DMS114 treated with DMSO at 0.1 percent for 48 hours (cell line): ENCODE data around the gene ZFP36L2.
A peak's percentile ranks its signal among the peaks of the same experiment; 100 is the strongest.

ENCODE experiments used
- DNase-seq: peaks from one replicate; lab custom pipeline; 2025; ENCODE audit not compliant: unreplicated experiment; lab: John Stamatoyannopoulos, UW

Gene ZFP36L2, protein sequence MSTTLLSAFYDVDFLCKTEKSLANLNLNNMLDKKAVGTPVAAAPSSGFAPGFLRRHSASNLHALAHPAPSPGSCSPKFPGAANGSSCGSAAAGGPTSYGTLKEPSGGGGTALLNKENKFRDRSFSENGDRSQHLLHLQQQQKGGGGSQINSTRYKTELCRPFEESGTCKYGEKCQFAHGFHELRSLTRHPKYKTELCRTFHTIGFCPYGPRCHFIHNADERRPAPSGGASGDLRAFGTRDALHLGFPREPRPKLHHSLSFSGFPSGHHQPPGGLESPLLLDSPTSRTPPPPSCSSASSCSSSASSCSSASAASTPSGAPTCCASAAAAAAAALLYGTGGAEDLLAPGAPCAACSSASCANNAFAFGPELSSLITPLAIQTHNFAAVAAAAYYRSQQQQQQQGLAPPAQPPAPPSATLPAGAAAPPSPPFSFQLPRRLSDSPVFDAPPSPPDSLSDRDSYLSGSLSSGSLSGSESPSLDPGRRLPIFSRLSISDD

DNA sequence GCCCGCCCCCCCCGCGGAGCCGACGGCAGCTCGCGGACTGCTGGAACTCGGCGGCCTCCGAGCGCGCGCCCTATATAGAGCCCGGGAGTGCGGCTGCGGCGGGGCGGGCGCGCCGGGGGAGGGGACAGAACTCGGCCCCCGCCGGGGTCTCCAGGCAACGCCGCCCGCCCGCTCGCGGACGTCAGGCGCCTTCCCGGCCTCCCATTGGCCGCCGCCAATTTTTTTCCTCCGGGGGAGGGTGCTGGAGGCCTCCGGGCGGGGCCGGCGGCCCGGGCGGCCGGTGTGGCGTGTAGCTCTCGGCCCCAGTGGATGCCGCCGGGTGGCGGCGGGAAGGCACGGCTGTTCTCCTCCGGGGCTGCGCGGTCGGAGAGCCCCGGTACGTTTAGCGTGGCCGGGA lies at the start of gene ZFP36L2:
Gene ZFP36L2 (minus strand): TSS at position 49 of the 397 bp plus-strand sequence. CDS start 291 bp downstream, outside the sequence.
- peak; percentile 84 for DNase-seq

DNA sequence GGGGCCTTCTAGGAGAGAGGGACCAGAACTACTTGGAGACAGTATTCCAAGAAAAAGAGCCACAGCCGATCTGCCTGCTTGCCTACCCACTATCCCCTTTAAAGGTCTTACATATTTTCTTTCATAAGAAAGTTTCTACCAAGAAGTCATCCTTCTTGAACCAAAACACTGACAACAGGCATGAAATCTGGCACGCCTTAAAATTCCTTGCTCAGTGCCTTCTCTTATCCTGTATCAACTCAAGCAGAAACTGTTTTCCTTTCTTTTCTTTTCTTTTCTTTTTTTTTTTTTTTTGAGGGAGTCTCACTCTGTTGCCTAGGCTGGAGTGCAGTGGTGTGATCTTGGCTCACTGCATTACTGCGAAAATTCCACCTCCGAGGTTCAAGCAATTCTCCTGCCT lies 48.3 kb upstream of the ZFP36L2 start:
- DNase-seq = no peak

DNA sequence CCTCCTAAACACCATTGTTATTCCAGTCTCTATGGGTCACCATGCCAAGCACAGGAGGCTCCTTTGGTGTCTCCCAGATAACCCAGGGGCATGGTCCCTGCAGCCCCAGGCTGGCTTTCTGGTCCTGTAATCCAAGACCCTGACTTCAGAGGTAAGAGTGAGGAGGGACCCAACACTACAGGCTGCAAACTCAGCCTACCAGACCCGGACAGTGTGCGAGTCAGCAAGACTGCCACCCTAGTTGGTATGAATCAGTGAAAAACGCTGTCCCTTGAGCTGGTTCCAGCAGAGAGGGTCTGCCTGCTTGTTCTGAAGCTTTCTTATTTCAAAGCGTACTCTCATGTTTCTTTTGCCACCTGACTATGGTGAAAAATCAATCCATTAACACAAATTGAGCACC lies 47.6 kb upstream of the ZFP36L2 start:
- no peak for DNase-seq

DNA sequence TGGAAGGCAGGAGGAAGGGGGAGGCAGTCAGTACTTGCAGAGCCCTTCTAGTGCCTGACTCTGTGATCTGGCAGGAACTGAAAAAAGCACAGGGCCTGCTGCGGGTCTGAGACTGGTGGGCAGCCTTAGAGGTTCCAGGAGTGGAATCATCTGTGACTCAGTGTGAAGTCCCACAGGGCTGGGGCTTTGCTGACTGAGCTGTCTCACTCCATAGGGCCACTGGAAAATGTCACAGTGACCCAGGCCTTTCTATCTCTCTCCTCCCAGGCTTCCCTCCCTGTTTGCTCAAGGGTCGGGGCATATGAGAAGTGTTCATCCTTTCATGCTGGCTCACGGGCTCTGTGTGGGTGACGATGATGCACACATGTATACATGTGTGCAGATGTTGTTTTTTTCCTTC lies 47.1 kb upstream of the ZFP36L2 start:
- no peak for DNase-seq

DNA sequence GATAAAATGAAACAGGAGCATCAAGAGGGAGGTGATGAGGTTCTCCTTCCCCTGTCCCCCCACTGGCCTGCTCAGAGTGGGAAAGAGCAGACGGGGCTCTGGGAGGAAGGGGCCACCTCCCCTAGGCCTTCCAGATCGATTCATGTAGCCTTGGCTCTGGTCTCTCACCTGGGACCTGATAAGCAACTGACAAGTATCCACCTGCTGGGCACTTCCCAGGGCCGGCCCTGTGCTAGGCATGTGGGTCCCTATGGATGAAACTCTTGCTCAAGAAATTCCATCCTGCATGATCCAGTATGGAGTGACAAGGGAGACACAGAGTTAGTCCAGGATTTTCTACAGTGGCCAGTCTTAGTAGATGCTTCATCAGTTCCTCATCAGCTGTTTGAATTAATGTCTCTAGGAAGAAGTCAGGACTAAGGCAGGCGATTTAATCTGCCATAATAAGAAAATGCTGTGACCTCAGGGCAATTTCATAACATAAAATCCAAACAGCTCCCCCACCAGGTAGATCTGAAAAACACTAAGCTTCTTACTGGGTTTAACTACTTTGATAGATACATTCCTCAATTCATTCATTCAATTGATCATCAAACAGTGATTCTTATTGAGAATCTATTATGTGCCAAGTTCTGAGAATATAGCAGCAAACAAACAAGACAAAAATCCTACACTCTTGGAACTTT lies 44.7 kb upstream of the ZFP36L2 start:
- DNase-seq = no peak

DNA sequence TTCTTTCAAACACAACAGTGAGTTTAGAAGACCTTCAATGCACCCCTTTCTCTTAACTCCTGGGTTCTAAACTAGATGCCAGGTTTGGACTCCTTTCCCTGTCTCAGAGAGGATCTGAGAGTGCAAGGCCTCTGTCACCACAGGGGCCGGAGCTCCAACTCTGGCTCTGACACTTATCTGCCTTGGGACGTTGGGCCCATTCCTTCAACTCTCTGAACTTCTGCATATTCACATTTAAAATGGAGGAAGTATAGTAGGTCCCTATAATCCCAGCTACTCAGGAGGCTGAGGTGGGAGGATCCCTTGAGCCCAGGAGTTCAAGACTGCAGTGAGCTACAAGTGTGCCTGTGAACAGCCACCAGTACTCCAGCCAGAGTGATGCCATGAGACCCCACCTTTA lies 44.1 kb upstream of the ZFP36L2 start:
- DNase-seq = no peak

DNA sequence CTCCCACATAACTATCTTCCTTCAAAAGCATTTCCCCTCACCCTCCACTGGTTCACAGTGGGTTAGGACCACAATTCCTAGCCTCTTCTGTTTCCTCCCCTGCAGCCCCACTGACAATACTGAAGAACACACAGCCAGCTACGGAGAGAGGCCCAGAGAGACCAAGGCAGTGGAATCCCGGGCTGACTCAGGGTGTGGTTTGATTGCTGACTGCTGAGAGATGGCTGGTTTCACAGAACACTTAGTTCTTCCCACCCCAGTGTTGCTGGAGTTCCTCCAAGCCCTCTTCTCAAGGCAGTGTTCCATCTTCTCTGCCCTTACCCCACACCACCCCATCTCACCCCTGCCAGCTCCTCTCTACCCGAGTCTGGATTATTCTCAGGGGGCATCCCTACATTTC lies 43.3 kb upstream of the ZFP36L2 start:
- DNase-seq = no peak

DNA sequence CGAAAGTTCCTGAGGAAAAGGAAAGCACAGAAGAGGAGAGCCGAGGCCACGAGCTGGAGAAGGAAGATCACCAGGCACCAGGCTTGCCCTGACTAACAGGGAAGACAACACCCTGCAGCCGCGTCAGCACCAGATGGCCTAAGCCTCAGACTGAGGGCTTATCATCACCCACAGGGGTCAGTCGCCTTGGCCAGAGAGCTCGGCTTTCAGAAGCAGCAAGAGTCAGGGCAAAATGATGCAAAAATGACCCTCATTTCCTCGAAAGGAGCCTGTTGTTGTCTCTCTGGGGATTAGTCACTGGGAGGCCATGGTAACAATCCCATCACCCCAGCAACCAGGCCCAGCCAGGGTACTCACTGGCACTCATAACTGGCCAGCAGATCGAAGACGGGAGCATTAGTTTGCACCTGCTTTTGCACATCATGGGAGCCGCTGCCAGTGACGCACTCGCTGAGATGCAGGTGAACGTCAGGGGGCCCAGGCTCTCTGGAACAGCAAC lies 42.7 kb upstream of the ZFP36L2 start:
- DNase-seq = no peak

DNA sequence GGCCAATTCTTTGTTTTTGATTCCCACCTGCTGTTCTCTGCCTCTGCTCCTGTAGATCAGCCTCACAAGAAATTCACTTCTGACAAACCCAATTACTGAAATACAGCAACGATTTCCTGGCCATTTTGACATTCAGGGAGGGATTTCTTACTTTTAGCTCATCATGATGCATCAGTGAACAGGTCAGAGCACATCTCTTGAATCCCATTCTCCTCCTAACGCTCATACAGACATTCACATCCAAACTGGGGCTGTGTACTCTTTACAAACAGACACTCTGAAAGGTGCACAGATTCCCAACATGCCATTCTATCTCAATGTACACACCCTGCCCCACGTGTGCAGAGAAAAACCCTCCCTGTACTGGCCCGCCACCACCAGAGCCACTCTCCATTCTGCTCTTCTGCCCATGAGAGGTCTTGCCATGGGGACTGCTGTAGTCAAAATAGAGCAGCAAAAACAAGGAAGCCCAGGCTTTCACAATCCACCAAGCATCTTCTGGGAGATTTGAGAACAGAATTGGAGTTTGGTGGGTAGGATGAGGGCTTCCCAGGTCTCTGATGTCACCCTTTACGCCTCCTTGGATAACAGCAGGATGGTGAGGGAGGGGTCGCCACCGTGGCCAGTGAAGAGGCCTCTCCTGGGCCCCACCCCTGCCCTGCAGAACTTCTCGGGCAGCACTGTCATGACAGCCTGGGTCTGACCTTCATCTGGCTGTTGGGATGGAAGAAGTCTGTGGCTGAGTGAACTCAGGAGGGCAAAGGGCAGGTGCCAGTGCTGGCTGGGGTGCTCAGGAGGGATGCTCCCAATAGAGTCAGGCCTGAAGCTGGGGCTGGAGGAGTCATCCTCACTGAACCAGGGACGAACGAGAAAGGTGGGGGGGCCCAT lies 41.9 kb upstream of the ZFP36L2 start:
- DNase-seq = no peak

DNA sequence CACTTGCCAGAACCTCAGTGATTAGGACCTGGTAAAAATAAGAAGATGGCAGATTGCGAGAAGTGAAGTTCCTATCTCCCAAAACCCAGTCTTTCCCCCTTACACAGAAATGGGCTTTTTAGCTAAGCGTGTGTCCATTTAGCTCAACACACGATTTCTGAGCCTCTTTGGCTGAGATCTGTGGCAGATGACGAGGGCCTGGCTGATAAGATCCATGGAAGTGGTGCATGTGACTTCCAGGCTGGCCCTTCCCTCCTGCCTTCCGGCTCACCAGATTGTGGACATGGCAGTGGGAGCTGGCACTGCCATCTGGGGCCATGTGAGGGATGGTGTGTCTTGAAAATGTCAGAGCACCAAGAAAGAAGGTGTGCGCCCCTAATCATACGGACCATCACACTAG lies 41.0 kb upstream of the ZFP36L2 start:
- no peak for DNase-seq

DNA sequence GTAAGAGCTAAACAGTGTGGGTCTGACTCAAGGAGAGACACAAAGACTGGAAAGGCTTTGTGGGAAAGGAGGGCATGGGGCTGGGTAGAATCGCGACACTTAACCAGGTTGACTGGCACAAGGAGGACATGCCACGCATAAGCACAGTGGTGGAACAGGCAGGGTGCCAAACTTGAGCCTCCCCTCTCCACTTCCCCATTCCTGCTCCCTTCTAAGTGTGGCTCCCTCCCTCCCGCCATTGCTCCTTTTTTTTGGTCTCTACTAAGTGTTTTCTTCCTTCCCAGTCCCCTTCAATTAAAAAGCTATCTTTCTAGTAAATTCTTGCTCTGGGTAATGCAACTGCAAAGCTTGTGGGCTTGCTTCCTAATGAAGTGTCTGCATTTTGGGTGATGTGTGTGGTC lies 40.3 kb upstream of the ZFP36L2 start:
- DNase-seq = no peak

DNA sequence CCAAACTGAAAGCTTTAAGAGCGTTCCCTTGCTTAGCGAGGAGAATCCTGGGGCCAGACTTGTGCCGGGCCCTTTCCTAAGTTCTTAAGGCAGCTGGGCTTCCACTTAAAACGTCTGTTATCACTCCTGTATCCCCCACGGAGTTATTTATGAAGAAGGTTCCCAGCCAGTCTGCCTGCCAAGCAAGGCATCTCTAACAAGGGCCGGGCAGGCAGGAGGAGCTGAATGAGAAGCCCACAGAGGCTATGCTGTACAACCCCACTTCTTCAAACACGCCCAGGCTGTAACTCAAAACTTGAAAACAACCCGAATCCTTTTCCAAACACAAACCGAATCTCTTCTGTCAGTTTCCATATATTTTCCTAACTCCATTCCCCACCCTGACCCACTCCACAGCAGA lies 39.0 kb upstream of the ZFP36L2 start:
- DNase-seq = no peak

DNA sequence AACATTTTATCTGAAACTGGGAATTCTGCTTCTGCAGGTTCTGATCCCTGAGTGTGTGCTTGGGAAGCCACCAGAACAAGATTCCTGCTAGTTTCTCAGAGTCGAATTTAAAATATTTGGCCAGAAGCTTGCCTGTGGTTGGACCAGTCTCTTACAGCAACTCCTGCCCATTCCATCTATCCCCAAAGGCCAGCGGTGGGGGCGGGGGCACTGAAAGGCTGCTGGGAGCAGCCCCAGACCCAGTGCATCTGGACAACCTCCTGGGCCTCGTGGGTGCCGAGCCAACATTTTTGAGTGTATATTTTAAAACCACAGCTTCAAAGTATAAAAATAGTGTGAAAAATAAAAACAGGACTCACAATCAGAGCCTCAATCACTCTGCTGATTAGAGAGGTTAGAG lies 38.6 kb upstream of the ZFP36L2 start:
- DNase-seq = no peak

DNA sequence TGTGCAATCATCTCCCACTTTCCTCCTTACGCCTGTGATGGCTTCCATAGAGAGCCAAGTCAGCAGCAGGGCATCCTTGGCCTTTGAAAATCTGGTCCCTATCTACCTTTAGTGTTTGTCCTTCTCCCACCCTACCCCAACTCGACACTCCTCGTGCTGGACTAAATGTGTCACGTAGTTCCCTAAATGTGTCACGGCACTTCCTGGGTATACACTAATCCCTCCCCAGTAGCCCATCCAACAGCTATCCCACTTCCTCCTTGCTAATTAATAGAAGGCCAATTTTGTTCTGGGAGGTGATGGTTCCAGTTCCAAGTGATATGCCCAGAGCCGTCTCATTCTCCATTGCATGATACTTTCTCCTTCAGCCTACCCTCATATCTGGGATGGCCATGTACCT lies 36.5 kb upstream of the ZFP36L2 start:
- DNase-seq = no peak

DNA sequence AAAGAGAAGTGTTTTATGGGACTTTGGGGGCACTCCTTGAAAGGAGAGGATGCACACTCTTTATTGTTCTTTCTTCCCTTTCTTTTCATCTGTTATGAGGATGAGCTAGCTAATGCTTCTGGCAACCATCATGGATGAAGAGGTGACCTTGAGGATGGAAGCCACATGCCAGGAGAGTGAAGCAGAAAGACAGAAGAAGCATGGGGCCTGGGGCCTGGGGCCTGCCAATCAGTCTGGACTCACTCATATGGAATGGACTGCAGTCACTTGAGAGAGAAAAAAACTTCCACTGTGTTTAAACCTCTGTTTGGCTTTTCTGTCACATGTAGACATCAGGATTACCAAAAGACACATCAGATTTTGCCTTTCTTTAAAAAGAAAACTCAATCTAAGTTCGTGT lies 35.8 kb upstream of the ZFP36L2 start:
- no peak for DNase-seq

DNA sequence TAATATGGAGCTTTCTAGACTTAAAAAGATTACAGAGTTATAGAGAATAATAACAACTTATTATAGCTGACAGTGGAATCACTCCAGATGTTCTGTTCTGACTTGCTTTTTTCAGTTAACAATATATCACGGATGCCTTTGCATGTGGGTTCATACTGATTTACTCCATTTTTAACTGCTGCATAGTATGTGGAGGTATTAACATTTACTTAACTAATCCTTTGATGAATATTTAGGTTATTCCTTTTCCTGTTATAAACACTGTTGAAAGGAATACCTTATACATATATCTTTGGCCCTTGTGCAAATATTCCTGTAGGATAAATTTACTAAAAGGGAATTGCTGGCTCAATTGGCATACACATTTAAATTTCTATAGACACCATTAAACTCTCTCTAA lies 33.1 kb upstream of the ZFP36L2 start:
- no peak for DNase-seq

DNA sequence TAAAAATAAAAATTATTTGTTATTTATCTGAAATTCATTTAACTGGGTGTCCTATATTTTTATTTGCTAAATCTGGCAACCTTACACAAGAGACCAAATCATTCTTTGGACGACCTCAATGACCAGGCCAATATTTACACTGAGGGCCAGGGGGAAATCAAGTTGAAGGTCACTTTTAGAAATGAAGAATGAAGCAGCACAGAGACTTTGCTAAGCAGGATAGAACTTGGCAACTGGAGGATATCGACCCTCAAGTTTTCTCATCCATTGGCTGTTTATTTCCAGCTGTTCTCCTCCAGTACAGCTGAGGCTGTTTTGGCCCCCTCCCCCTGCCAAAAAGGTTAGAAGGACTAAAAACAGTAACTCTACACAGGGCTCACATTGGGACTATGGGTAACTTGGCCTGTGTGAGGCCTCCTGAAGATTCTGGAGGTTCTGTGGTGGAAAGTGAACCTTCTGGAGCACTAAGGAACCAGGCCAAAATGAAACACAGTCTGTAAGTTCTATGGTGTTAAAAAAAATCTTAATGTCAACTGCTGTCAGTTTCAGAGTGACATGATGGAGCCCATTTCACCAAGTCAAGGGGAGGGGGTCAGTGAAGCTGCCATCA lies 32.2 kb upstream of the ZFP36L2 start:
- DNase-seq = no peak

DNA sequence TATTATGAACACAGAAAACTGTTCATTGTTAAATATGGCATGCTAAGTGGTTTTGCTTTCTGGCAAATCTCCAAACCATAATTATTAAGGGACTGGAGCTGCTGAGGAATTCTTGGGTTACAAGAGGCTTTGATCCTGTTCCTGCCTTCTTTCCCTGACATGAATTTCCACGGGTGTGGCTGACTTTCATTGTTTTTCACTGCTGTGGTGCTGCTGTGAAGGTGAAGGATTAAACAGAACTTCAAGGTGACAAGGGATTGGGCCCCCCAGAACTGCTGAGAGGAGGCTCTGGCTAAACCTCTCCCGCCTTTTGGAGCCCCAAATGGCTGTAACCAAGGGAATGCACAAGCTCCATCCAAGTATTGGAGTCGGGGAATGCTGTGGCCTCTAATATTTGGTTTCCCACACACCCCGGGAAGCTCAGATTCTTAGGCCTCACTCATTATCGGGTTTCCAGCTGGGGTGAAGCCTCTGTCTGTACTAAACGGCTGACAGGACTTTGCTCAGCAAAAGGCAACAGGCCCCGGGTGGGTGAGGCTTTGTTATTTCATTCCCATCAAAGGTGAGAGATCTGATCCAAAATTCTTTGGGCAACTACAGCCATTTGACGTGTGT lies 29.0 kb upstream of the ZFP36L2 start:
- DNase-seq = no peak

DNA sequence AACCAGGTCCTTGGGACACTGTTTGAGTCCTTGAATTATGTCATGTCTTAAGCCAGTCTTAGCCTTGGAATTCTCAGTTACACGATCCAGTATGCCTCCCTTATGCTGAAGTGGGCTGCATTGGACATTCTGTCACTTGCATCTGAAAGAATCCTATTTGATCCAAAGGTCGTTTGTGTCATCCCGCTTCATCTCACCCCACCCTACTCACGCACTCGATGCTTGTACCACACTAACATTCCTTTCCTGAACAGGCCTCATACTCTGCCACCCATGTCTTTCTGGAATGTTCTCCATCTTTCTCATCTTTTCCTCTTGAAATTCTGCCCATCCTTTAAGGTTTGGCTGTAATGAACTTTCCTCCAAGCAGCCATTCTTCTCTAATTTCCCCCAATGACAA lies 27.9 kb upstream of the ZFP36L2 start:
- DNase-seq = no peak

DNA sequence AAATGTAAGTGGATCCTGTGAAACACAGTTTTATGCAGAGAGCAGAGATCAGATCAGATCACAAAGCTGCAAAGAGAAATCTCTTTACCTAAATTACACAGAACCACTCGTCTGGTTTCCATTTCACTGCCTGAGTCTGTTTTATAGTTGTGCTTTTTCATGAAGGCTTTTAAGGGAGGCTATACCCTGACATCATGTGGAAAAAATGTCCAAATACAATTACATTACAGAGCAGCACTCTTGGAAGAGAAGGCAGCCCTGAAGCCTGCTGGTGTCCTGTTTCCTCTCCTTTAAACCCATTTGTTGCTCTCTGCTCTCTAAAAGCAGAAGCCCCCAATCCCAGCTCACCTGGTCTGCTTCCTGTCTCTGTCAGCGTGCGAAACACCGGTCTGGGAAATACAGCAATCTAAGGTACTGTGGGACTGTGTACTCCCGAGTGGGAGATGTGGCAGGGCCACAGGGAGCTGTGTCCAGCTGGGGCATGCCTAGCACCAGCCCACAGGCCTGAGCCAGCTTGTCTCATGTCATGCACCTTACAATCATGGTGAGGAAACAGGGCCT lies 24.8 kb upstream of the ZFP36L2 start:
- DNase-seq = no peak
